NCI-H2171 (cell line): ENCODE measurements around the gene CYP2E1.
A peak's percentile ranks its signal among the peaks of the same experiment; 100 is the strongest.
"Not testable (repeated sequence)": the region's sequence is repeated elsewhere in the genome, so short reads cannot be mapped to it uniquely, and the experiment has no call there.

ENCODE experiments used
- DNase-seq: peaks from one replicate; lab custom pipeline; 2025; lab: John Stamatoyannopoulos, UW

CYP2E1 gene

DNA sequence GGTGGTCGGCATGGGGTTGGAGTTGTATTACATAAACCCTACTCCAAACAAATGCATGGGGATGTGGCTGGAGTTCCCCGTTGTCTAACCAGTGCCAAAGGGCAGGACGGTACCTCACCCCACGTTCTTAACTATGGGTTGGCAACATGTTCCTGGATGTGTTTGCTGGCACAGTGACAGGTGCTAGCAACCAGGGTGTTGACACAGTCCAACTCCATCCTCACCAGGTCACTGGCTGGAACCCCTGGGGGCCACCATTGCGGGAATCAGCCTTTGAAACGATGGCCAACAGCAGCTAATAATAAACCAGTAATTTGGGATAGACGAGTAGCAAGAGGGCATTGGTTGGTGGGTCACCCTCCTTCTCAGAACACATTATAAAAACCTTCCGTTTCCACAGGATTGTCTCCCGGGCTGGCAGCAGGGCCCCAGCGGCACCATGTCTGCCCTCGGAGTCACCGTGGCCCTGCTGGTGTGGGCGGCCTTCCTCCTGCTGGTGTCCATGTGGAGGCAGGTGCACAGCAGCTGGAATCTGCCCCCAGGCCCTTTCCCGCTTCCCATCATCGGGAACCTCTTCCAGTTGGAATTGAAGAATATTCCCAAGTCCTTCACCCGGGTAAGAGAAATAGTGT is at the start of gene CYP2E1:
Gene CYP2E1 (plus strand): TSS at position 407 of the 632 bp plus-strand sequence. CDS start 33 bp downstream, at position 440.
- no peak for DNase-seq

DNA sequence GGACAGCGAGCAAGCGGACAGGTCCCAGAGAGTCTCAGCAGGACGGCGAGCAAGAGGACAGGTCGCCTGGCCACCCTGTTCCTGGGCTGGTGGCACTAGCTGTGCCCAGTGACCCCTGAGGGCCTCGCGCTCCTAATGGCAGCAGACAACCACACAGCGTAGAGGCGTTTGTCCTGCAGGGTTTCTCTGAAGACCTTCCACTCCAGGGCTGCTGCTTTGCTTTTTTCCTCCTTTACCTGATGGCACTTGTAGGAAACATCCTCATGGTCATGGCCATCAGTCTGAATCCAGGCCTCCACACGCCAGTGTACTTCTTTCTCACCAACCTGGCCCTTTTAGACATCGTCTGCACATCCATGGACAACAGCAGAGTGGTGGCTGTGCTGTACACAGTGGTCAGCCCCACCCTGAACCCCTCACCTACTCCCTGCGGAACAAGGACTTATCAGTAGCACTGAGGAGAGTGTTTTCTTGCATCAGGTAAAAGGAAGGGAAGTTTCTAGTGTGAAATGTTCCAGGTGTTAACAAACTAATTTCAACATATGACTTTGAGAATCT is 46.0 kb upstream of the CYP2E1 start:
- DNase-seq, result no peak

DNA sequence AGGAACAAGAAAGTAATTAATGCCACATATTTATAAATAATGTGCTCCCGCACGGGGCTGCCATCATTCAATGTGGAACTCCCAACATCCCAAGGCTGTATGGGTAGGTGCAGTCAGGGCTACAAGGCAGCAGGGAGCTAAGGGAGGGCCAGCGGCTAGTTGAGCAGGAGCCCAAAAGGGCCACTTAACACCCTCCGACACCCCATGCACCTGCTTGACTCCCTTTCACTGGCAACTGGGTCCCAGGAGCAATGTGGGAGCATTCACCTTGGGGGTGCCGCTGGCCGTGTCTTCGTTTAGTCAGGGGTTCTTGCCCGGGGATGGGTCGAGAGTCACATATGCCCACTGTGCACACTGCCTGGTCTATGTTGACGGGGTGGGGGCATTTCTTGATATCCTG is 45.5 kb upstream of the CYP2E1 start:
- DNase-seq, result no peak

DNA sequence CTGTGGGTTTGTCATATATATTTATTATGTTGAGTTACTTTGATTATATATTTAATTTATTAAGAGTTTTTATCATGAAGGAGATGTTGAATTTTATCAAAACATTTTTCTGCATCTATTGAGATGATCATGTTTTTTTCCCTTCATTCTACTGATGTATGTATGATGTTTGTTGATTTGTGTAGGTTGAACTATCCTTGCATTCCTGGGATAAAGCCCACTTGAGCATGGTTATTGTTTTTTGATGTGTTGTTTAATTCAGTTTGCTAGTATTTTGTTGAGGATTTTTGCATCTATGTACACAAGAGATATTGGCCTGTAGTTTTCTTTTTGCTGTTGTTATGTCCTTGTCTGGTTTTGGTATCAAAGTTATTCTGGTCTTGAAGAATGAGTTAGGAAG is 42.3 kb upstream of the CYP2E1 start:
- DNase-seq, result no peak

DNA sequence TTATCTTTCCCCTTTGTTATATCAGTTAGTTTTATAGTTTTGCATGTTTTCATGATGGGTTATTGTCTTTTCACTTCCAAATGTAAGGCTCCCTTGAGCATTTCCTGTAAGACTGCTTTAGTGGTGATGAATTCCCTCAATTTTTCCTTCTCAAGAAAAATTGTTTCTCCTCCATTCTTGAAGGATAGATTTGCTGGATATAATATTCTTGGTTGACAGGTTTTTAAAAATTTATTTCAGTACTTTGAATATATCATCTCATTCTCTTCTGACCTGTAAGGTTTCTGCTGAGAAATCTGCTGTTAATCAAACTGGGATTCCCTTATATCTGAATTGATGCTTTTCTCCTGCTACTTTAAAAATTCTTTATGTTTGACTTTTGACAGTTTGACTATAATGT is 40.1 kb upstream of the CYP2E1 start:
- no peak for DNase-seq

DNA sequence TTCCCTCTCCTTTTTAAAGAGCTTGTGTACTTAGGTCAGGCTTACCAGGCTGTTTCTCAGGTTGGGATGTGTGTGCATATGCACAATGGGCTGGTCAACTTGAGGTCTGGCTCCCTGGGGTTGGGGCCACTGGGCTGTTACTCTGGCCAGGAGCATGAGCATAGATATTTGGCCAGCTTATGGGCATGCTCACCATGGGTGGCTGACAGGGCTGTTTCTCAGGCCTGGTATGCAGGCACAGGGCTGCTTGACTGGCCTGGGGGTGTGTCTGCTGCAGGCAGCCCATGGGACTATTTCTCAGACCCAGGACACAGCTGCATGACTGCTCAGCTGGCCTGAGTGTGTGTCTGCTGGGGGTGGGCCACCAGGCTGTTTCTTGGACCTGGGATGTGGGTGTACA is 38.8 kb upstream of the CYP2E1 start:
- DNase-seq, result no peak

DNA sequence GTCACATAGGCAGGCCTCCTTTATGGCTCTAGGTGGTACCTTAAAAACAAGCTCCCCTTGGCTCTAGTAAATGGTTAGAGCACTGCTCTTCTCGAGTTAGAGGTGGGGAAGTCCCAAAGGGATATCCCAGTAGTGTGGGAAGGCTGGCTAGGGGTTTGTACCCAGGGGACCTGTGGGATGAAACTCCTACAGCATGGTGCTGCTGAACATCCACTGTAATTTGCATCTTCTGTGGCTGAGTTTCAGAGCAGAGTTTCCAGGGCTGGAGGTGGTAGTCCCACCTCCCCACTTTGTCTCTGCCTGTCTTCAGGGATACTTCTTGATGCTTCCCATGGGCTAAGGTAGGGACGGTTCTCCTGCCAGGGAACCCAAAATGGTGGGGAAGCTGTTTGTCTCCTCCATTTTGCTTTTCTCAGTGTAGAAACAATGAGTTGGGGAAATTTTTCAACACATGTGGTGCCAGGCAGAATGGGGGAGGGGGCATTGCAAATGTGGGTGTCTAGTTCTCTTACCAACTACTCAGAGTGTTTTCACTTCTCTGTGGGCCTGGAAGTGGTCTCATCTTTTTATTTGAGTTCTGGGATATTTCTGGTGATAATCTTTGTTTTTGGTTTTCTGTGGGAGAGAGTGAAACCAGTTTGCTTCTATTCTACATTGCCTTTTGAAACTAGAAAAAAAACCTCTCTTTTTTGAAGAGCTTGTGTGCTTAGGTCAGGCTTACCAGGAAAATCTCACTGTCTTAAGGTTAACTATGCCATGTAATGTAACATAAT is 37.2 kb upstream of the CYP2E1 start:
- DNase-seq, result no peak

DNA sequence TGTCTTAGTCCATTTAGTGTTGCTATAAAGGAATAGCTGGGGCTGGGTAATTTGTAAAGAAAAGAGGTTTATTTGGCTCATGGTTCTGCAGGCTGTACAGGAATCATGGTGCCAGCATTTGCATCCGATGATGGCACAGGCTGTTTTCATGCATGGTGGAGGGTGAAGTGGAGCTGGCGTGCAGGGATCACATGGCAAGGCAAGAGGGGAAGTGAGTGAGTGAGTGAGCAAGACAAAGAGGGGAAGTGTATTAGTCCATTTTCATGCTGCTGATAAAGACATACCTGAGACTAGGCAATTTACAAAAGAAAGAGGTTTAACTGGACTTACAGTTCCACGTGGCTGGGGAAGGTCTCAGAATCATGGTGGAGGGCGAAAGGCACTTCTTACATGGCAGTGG is 33.6 kb upstream of the CYP2E1 start:
- DNase-seq, result not testable (repeated sequence)

DNA sequence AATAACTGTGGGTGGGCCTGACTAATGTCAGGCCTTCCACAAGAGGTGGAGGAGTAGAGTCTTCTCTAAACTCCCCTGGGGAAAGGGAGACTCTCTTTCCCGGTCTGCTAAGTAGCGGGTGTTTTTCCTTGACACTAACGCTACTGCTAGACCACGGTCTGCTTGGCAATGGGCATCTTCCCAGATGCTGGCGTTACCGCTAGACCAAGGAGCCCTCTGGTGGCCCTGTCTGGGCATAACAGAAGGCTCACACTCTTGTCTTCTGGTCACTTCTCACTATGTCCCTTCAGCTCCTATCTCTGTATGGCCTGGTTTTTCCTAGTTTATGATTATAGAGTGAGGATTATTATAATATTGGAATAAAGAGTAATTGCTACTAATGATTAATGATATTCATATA is 29.8 kb upstream of the CYP2E1 start:
- DNase-seq, result not testable (repeated sequence)

DNA sequence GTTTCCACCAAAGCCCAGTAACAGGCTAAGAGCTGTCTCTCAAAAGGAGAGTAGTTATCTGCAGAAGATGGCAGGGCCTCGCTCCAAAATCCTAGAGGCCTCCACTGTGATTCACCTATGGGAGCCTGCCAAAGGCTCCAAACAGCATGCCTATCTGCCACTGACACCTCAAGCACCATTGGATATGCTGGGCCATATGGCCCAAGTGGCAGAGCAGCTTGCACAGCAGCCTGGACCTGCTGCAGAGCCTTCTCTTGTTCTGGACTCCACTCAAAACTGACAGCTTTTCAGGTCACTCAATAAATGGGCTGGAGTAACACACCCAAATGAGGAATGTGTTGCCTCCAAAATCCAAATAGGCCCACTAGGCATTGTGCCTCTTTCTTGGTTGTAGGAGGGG is 28.0 kb upstream of the CYP2E1 start:
- not testable (repeated sequence) for DNase-seq

DNA sequence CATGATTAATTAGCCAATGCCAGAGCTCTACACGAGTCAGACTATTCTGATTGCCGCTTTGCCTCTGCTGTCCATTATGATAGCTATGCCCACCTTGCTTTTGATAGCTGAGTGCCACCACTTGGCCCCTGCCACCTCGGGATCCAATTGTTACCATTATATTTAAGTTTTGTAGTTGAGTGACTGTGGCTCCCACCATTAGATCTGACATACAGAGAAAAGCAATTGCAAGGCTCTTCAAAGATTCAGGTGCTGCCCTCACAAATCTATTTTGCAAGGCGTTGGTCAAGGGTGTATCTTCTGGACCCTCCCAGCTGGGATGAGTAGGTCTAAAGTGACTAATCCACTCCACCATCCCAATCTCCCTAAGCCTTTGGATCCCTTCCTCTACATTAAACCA is 26.3 kb upstream of the CYP2E1 start:
- not testable (repeated sequence) for DNase-seq

DNA sequence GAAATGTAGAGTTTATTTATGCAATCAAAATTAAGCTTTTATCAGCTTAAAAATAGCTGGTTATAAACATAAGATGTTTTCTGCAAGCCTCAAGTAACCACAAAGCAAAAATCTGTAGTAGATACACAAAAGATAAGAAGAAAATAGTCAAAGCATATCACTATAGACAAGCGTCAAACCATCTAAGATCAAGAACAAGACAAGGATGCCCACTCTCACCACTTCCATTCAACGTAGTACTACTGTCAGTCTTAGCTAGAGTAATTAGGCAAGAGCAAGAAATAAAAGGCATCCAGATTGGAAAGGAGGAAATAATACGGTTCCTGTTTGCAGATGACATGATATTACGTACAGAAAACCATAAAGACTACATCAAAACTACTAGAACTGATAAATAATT is 17.5 kb upstream of the CYP2E1 start:
- no peak for DNase-seq

DNA sequence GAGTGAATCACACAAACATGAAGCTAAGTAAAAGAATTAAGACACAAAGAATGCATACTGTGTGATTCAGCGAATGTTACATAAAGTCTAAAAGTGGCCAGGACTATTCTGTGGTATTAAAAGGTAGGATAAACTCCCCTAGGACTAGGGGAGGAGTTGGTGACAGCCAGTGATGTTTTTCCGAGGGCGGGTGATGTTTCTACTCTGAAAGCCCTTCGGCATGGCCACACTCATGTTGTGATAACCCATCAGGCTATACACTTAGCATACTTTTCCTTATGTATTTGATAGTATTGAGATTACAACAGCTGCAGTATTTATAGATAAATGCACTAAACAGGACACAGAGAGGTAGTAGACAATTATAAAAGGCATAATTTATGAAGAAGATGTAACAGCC is 15.8 kb upstream of the CYP2E1 start:
- no peak for DNase-seq

DNA sequence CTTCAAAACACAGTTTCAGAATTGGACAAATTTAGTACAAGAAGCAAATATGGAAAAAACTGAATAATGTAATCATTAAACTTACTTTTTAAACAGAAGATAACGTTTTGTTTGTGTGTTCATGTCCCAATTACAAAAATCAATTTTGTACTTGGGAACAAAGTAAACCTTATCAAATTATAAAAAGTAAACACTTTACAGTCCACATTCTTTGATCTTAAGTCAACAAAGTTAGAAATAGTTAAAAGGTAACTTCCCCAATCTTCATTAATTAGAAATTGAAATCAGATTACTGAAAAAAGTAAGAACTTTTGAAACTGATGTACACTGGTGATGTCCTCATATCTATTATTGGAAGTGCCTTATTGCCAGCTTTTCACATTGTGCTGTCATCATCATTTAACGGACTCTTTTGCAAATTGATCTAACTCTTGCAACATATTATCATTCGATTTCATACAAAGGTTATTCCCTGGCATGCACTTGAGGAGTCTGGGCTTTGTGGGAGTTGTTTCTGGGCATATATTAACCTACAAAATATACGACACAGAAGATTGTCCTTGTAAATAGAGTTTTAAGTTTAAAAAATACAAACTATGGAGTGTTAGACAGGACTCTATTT is 15.1 kb upstream of the CYP2E1 start:
- no peak for DNase-seq

DNA sequence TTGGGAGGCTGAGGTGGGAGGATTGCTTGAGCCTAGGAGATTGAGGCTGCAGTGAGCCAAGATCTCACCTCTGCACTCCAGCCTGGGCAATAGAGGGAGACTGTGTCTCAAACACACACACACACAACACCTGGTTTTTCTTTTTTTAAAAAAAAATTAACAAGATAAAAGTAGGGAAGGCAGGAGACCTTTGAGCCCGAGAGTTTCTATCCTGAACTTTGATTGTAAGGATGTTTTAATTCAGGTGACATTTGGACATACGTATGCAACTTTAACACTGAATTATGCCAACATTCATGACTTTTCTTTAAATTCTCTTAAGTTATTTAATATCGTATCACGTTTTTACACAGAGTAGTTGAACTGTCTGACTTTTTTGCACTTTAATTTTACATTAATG is 11.7 kb upstream of the CYP2E1 start:
- no peak for DNase-seq

DNA sequence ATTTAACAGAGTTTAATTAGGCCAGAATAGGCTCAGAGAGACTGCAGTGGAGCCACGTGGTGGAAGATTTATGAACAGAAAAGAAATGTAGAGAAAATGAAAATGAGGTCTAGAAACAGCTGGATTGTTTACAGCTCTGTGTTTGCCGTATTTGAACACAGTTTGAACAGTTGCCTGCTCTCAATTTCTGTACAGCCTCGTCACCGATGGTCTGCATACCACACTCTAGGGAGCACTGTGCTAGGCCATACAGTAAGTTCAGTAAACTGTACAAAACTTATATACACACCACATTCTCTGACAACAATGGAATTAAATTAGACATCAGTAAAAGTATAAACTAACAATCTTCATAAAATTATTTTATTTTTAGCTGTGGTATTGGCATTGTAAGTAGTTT is 11.1 kb upstream of the CYP2E1 start:
- DNase-seq, result no peak

DNA sequence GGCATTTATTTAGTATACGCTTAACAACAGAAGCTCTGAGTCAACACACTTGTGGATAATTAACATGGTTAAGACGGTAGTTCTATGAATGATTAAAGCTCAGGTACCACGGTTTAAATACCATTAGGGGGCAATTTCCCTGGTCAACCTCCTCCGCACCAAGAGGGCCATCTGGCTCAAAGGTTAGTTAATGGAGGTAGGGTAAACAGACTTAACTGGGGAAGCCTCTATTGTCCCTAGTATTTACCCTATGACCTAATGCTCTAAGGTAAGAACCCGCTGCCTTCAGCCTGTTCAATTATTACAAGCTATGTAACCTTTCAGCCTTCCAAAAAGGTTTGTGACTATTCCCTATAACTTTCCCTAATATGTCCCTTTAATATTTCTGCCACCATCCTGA is 8.6 kb upstream of the CYP2E1 start:
- not testable (repeated sequence) for DNase-seq

DNA sequence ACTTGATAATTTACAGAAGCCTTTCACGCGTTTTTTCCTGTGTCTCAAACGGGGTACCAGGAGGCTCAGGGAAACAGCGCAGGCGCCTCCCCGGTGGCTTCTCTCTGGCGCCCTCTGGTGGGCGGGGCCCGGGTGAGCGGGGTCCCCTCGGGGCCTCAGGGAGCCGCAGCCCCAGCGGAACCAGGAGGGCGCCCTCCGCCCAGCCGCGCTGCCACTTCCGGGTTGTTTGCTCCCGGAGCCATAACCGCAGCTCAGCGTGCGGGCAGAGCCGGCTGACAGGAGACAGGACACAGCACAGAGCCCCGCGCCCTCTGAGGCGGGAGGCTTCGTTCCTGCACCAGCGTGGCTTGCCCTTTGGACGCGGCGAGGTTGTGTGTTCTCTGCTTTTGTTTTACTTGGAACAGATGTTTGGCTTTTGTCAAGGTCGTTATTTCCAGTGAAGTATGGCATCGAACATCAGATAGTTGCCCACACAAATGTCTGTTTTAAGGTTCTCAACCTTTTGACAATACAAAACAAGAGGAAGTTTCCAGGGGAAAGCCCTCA is 6.9 kb upstream of the CYP2E1 start:
- DNase-seq, result peak; percentile 60

DNA sequence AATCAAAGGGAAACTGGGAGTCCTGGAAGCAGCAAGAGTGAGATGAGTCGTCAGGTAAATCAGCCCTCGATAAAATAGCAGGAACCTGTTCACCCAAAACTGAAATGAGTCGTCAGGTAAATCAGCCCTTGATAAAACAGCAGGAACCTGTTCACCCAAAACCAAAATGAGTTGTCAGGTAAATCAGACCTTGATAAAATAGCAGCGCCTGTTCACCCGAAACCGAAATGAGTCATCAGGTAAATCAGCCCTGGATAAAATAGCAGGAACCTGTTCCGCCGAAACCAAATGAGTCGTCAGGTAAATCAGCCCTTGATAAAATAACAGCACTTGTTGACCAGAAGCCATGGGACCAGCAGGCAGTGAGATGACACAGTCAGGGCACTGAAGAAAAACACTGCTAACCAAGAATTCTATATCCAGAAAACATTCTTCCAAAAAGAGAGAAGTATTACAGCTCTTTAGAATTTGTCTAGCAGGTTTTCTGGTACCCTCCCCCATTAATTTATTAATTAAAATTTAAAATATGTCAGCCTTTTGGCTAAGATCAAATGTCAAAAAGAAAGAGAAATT is 3.4 kb upstream of the CYP2E1 start:
- DNase-seq, result no peak

DNA sequence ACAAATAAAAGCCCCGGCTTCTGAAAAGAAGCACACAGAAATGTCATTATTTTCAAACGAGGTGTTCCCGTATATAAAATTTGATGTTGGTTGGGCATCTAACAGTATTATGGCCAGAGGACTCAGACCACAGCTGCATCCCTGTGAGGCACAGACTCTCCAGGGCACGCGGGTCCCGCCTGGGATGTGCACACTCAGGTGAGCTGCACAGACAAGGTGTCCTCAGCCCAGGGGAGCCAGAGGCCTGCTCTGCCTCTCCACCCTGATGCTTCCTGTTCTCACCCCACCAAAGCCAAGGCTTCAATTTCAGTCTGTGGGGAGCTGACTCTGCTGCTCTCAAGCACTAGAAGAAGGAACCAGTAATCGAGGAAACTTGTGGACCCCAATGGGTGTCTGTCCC is 1.7 kb upstream of the CYP2E1 start:
- no peak for DNase-seq

DNA sequence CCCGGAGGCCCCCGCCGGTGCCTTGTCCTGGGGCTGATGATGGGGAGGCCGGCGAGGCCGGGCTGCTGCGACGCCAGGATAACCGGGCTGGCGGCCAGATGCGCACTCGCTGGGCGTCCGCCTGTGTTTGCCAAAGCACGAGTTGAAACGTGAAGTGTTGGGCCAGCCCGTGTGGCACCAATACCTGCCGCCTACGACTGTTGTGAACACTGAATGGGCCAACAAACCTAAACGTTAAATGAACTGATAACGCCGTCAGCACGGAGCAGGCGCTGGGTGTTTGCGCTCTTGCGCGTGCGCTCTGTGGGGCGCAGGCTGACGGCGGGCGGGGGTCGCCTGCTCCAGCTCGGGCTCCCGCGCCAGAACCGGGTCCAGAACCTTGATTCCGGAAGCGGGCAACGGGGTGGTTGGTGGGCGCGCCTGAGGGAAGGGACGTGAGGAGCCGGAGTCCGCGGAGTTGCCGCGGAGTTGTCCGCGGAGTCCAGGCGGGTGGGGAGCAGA is 658 bp downstream of the CYP2E1 start:
- DNase-seq, result no peak

DNA sequence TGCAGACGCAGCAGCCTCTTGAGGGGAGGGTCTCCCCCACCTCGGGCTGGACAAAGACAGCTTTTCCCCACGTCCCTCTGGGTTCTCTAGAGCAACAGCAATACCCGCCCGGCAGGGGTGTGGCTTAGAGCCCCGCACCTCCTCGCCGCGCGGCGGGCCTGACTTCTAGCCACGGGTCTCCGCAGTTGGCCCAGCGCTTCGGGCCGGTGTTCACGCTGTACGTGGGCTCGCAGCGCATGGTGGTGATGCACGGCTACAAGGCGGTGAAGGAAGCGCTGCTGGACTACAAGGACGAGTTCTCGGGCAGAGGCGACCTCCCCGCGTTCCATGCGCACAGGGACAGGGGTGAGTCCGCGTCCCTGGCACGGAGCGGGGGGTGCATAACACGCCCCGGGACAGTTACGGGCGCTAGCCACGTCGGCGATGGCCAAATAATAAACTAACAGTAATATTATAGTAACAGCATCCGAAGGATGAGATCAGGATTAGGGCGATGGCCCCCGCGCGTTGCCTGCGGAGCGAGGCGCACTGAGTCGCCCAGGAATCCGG is 1.2 kb downstream of the CYP2E1 start:
- no peak for DNase-seq
